Measurements from ENCODE around the gene ZSWIM8. TPM values are rescaled to one million over a fixed set of nuclear protein-coding genes. Genes with fewer than 3 reads are reported as not detected.
"Not testable (repeated sequence)": the region's sequence is repeated elsewhere in the genome, so short reads cannot be mapped to it uniquely, and the experiment has no call there.

ZSWIM8 gene
- total and polyA plus RNA-seq, 2 donors (not counting 3 experiments of a cell fraction or from before 2014, with no cell fraction given): 111 to 230 TPM

DNA sequence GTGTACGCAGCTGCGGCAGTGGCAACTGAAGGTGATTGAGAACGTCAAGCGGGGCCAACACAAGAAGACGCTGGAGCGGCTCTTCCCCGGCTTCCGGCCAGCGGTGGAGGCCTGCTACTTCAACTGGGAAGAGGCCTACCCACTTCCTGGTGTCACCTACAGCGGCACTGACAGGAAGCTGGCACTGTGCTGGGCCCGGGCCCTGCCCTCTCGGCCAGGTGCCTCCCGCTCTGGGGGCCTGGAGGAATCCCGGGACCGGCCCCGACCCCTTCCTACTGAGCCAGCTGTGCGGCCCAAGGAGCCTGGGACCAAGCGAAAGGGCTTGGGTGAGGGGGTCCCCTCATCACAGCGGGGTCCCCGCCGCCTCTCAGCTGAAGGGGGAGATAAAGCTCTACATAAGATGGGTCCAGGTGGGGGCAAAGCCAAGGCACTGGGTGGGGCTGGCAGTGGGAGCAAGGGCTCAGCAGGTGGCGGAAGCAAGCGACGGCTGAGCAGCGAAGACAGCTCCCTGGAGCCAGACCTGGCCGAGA is 6.5 kb downstream of the ZSWIM8 start:
- intact Hi-C loops (cut with micrococcal nuclease): no loop called here
- Histone ChIP-seq H3K9me3 (replicated peaks; ENCODE audit: control insufficient read depth, insufficient read depth, low read length) (no peaks in the 10 kb centered on the region), H3K4me2 (ENCODE audit: insufficient read depth, low read length) (no peak overlapping the region), H3K9me1 (replicated peaks; ENCODE audit: control insufficient read depth, extremely low read depth, insufficient read depth, low read length) (no peaks in the 10 kb centered on the region), H3K79me2 (ENCODE audit: control insufficient read depth, insufficient read depth, low read length) (peaks cover 15% of the 10 kb centered on the region), H3K36me3 (ENCODE audit: control insufficient read depth in 2 of 2, extremely low read depth in 1 of 2, insufficient read depth in 2 of 2, low read length in 2 of 2) (peaks cover 25 to 70% of the 10 kb centered on the region in 2 experiments), H3K9ac (replicated peaks; ENCODE audit: extremely low read depth, insufficient read depth, low read length) (no peak overlapping the region), H3K4me3 (replicated peaks in 1 of 3; ENCODE audit: insufficient read depth in 1 of 3, low read depth in 1 of 3, low read length in 3 of 3) (no peak overlapping the region), H3K27ac (ENCODE audit: insufficient read depth, low read depth, low read length) (no peak overlapping the region), H4K20me1 (replicated peaks; ENCODE audit: control insufficient read depth, extremely low read depth, insufficient read depth, low read length) (peaks cover 3% of the 10 kb centered on the region), H3K27me3 (ENCODE audit: control insufficient read depth in 2 of 2, insufficient read depth in 2 of 2, low read length in 2 of 2) (no peaks in the 10 kb centered on the region), H2AFZ (ENCODE audit: low read depth, low read length) (no peak overlapping the region), H3K4me1 (ENCODE audit: control insufficient read depth, extremely low read depth, insufficient read depth, low read length) (peaks cover 5% of the 10 kb centered on the region)
- FAIRE-seq (no peak), DNase-seq (ENCODE audit: low read depth, low spot score) (no peak)
- POLR2A ChIA-PET: no interaction called here
- dilution Hi-C loops (cut with MboI; ENCODE audit: extremely low pct_ligation_motif_present, low sequenced_read_pairs): no loop called here
- CTCF ChIA-PET: no interaction called here
- no TSS peak for BruUV-seq (replicated peaks)
- TF ChIP-seq, protein P1, sequence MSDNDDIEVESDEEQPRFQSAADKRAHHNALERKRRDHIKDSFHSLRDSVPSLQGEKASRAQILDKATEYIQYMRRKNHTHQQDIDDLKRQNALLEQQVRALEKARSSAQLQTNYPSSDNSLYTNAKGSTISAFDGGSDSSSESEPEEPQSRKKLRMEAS (IDR thresholded peaks at IDR 0.05; ENCODE audit: insufficient read depth, insufficient read length): no peak
- TF ChIP-seq POLR2AphosphoS5 (IDR thresholded peaks at IDR 0.05; ENCODE audit: insufficient read depth, low read depth, low read length): no peak

DNA sequence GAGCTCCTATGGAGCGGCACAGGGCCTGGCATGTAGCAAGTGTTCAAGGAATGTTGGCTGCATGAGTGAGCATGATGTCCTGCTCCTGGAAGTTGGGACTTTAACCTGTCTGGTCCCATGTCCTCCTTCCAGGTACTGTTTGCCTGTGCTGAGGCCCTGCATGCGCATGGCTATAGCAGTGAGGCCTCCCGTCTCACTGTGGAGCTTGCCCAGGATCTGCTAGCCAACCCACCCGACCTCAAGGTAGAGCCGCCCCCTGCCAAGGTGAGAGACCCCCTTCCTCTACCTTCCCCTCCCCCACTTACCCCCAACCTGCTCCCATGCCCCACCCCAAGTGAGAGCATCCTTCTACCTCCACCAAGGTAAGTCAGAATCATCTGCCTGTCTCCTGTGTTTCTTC is 8.1 kb downstream of the ZSWIM8 start:
- peaks cover 28 to 84% of the 10 kb centered on the region in 2 experiments for H3K36me3 ChIP-seq (ENCODE audit: control insufficient read depth in 2 of 2, extremely low read depth in 1 of 2, insufficient read depth in 2 of 2, low read length in 2 of 2)
- no peak for DNase-seq (ENCODE audit: low read depth, low spot score)
- no peak for TF ChIP-seq EZH2 (IDR thresholded peaks at IDR 0.05; ENCODE audit: borderline replicate concordance, low read depth, low read length, severe bottlenecking)
- H3K4me2 ChIP-seq (ENCODE audit: insufficient read depth, low read length): no peak overlapping the region
- H3K4me3 ChIP-seq (replicated peaks in 1 of 3; ENCODE audit: insufficient read depth in 1 of 3, low read depth in 1 of 3, low read length in 3 of 3): no peak overlapping the region
- no TSS peak for BruUV-seq (replicated peaks)
- no peaks in the 10 kb centered on the region for H3K9me3 ChIP-seq (replicated peaks; ENCODE audit: control insufficient read depth, insufficient read depth, low read length)
- H3K4me1 ChIP-seq (ENCODE audit: control insufficient read depth, extremely low read depth, insufficient read depth, low read length): no peaks in the 10 kb centered on the region
- H3K9ac ChIP-seq (replicated peaks; ENCODE audit: extremely low read depth, insufficient read depth, low read length): no peak overlapping the region
- dilution Hi-C loops (cut with MboI; ENCODE audit: extremely low pct_ligation_motif_present, low sequenced_read_pairs): no loop called here
- no peak overlapping the region for H3K27ac ChIP-seq (ENCODE audit: insufficient read depth, low read depth, low read length)
- ChIA-PET POLR2A (no interaction called here), CTCF (no interaction called here)
- H2AFZ ChIP-seq (ENCODE audit: low read depth, low read length): no peak overlapping the region
- no peaks in the 10 kb centered on the region for H3K27me3 ChIP-seq (ENCODE audit: control insufficient read depth in 2 of 2, insufficient read depth in 2 of 2, low read length in 2 of 2)
- no peak for FAIRE-seq
- intact Hi-C loops (cut with micrococcal nuclease): no loop called here
- no peaks in the 10 kb centered on the region for H3K9me1 ChIP-seq (replicated peaks; ENCODE audit: control insufficient read depth, extremely low read depth, insufficient read depth, low read length)
- H4K20me1 ChIP-seq (replicated peaks; ENCODE audit: control insufficient read depth, extremely low read depth, insufficient read depth, low read length): no peaks in the 10 kb centered on the region
- peaks cover 2% of the 10 kb centered on the region for H3K79me2 ChIP-seq (ENCODE audit: control insufficient read depth, insufficient read depth, low read length)

DNA sequence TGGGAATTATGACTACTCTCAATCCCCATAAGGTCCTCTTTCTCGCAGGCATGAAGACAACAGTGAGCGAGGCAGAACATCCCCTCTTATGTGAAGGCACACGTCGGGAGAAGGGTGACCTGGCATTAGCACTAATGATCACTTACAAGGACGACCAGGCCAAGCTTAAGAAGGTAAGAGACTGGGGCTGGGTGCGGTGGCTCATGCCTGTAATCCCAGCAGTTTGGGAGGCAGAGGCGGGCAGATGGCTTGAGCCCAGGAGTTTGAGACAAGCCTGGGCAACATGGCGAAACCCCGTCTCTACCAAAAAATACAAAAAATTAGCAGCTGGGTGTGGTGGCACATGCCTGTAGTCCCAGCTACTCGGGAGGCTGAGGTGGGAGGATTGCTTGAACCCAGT is 10.1 kb downstream of the ZSWIM8 start:
- H3K4me3 ChIP-seq (replicated peaks in 1 of 3; ENCODE audit: insufficient read depth in 1 of 3, low read depth in 1 of 3, low read length in 3 of 3); H3K27me3 ChIP-seq (ENCODE audit: control insufficient read depth in 2 of 2, insufficient read depth in 2 of 2, low read length in 2 of 2); BruUV-seq (replicated peaks); CTCF ChIA-PET; H3K9ac ChIP-seq (replicated peaks; ENCODE audit: extremely low read depth, insufficient read depth, low read length); H3K9me1 ChIP-seq (replicated peaks; ENCODE audit: control insufficient read depth, extremely low read depth, insufficient read depth, low read length); H3K9me3 ChIP-seq (replicated peaks; ENCODE audit: control insufficient read depth, insufficient read depth, low read length); H2AFZ ChIP-seq (ENCODE audit: low read depth, low read length); POLR2A ChIA-PET; H3K79me2 ChIP-seq (ENCODE audit: control insufficient read depth, insufficient read depth, low read length); intact Hi-C loops (cut with micrococcal nuclease); FAIRE-seq; H3K27ac ChIP-seq (ENCODE audit: insufficient read depth, low read depth, low read length); dilution Hi-C loops (cut with MboI; ENCODE audit: extremely low pct_ligation_motif_present, low sequenced_read_pairs); H3K4me2 ChIP-seq (ENCODE audit: insufficient read depth, low read length); DNase-seq (ENCODE audit: low read depth, low spot score); H3K4me1 ChIP-seq (ENCODE audit: control insufficient read depth, extremely low read depth, insufficient read depth, low read length); H4K20me1 ChIP-seq (replicated peaks; ENCODE audit: control insufficient read depth, extremely low read depth, insufficient read depth, low read length): not testable (repeated sequence)
- H3K36me3 ChIP-seq (ENCODE audit: control insufficient read depth in 2 of 2, extremely low read depth in 1 of 2, insufficient read depth in 2 of 2, low read length in 2 of 2): peaks cover 31 to 84% of the 10 kb centered on the region in 2 experiments

DNA sequence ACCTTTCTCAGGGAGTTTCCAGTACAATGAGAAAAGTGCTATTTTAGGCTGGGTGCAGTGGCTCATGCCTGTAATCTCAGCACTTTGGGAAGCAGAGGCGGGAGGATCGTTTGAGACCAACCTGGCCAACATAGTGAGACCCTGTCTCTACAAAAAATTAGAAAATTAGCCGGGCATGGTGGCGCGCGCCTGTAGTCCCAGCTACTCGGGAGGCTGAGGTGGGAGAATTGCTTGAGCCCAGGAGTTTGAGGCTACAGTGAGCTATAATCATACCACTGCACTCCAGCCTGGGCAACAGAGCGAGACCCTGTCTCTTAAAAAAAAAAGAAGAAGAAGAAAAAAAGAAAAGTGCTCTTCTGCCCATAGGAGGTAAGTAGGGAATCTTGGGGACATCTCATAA is 10.6 kb downstream of the ZSWIM8 start:
- BruUV-seq (replicated peaks); CTCF ChIA-PET; H2AFZ ChIP-seq (ENCODE audit: low read depth, low read length); dilution Hi-C loops (cut with MboI; ENCODE audit: extremely low pct_ligation_motif_present, low sequenced_read_pairs); H3K4me1 ChIP-seq (ENCODE audit: control insufficient read depth, extremely low read depth, insufficient read depth, low read length); H3K79me2 ChIP-seq (ENCODE audit: control insufficient read depth, insufficient read depth, low read length); POLR2A ChIA-PET; H3K9me1 ChIP-seq (replicated peaks; ENCODE audit: control insufficient read depth, extremely low read depth, insufficient read depth, low read length); H4K20me1 ChIP-seq (replicated peaks; ENCODE audit: control insufficient read depth, extremely low read depth, insufficient read depth, low read length); intact Hi-C loops (cut with micrococcal nuclease); H3K4me3 ChIP-seq (replicated peaks in 1 of 3; ENCODE audit: insufficient read depth in 1 of 3, low read depth in 1 of 3, low read length in 3 of 3); H3K27ac ChIP-seq (ENCODE audit: insufficient read depth, low read depth, low read length); H3K4me2 ChIP-seq (ENCODE audit: insufficient read depth, low read length); H3K9ac ChIP-seq (replicated peaks; ENCODE audit: extremely low read depth, insufficient read depth, low read length); FAIRE-seq; H3K27me3 ChIP-seq (ENCODE audit: control insufficient read depth in 2 of 2, insufficient read depth in 2 of 2, low read length in 2 of 2); DNase-seq (ENCODE audit: low read depth, low spot score); H3K9me3 ChIP-seq (replicated peaks; ENCODE audit: control insufficient read depth, insufficient read depth, low read length): not testable (repeated sequence)
- H3K36me3 ChIP-seq (ENCODE audit: control insufficient read depth in 2 of 2, extremely low read depth in 1 of 2, insufficient read depth in 2 of 2, low read length in 2 of 2): peaks cover 29 to 80% of the 10 kb centered on the region in 2 experiments
